Stimulated activated CD4-positive, alpha-beta T cell treated with anti-CD3 and anti-CD28 coated beads, TNF-alpha, amount 100 ng/mL, for 48 hours (primary cell): ENCODE data around the gene SEC24B.
"Not testable (repeated sequence)": the region's sequence is repeated elsewhere in the genome, so short reads cannot be mapped to it uniquely, and the experiment has no call there.

Experiments
- DNase-seq, 3 donors: peaks; one replicate each; pipeline ENCODE4 v3.0.0-alpha.2; 2020; ENCODE audit warnings: low read depth in 3 of 3

The SEC24B gene

GRCh38 chr4:109506890-109507289 is 73.3 kb downstream of the SEC24B start:
- no peak for DNase-seq

GRCh38 chr4:109510687-109511086 is 77.1 kb downstream of the SEC24B start:
- no peak for DNase-seq

GRCh38 chr4:109511414-109511813 is 77.8 kb downstream of the SEC24B start:
- DNase-seq, result no peak

DNA sequence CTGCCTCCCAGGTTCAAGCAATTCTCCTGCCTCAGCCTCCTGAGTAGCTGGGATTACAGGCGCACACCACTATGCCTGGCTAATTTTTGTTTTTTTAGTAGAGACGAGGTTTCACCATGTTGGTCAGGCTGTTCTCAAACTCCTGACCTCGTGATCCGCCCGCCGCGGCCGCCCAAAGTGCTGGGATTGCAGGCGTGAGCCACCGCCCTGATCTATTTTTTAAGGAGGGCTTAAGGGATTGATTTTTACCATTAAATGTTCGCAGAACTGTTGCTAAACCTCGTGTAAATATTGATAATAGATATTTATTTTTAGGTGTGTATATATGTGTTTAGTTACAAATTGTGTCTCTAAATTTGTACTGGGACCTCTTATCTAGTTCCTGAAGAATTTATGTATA is 79.8 kb downstream of the SEC24B start:
- DNase-seq, result not testable (repeated sequence)

DNA sequence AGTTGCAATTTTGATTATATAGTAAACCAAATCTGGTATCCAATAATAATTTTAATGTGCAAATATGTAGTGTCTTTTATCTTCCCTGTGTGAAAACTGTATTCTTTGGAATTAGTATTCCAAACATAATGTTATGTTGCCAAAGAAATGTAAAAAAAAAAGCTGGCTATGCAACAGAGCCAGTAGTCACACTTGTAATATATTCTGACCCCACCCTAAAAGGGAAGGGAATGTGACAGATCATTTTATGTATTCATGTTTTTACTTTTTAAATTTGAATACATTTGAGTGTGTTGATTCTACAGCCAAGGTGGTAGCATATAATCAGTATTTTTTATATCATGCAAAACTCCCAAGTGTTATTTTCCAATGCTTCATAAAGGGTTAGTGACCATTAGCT is 98.6 kb downstream of the SEC24B start:
- no peak for DNase-seq

GRCh38 chr4:109545401-109545800 is 111.8 kb downstream of the SEC24B start:
- no peak for DNase-seq

DNA sequence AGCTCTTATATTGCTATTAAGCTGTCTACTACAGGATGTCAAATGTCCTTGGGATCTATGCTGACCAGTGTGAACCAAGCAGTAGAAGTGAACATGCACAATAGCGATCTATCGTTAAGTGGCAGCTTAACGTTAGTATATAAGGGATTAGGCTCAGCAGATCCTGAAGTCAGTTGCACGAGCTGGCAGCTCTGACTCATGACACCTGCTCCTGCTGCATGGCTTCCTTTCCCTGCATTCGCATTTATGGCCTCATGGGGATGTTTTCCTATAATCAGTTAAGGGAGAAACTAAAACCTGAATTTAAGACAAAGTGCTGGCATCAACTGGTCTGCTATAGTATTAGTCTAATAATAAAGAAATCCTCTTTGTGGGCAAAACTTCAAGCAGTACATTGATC is 113.8 kb downstream of the SEC24B start:
- no peak for DNase-seq

DNA sequence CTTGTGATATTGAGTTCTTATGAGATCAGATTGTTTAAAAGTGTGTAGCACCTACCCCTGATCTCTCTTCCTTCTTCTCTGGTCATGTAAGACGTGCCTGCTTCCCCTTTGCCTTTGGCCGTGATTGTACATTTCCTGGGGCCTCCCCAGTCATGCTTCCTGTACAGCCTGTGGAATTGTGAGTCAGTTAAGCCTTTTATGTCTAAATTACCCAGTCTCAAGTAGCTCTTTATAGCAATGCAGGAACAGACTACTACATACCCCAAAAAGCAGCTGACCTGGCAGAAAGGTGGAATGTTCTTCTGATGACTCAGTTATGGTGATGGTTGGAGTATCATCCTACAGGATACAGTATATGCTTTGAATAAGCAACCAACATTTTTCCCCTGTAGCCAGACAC is 115.0 kb downstream of the SEC24B start:
- peak in 1 of 3 donors; percentile 14 for DNase-seq

GRCh38 chr4:109552237-109552636 is 118.6 kb downstream of the SEC24B start:
- no peak for DNase-seq

GRCh38 chr4:109553130-109553529 is 119.5 kb downstream of the SEC24B start:
- DNase-seq, result no peak

DNA sequence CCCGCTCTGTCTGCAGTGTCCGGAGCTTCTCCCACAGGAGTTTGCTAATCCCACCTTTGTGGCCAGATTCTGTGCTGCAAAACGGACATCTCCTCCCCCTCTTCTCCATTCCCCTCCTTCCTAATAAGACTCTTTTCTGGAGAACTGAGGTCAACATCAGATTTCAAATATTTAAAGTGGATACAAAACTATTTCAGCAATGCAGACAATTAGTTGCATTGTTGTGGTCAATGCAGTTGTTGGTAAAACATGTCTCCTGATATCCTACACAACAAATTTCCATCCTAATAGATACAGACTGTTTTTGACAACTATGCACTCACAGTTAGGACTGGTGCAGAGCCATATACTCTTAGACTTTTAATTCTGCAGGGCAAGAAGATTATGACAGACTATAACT is 121.4 kb downstream of the SEC24B start:
- no peak for DNase-seq

DNA sequence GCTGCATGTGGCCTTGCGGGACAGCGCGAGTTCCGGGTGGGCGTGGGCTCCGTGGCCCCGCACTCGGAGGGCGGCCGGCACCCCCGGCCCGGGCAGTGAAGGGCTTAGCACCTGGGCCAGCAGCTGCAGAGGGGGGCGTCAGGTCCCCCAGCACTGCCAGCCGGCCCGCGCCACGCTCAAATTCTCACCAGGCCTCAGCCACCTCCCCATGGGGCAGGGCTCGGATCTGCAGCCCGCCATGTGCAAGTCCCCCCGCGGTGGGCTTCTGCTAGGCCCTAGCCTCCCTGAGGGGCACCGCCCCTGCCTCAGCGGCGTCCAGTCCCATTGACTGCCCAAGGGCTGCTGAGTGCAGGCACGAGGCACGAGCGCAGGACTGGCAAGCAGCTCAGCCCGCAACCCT is 123.8 kb downstream of the SEC24B start:
- DNase-seq, result no peak

GRCh38 chr4:109558095-109558494 is 124.5 kb downstream of the SEC24B start:
- DNase-seq, result peak in 1 of 3 donors; percentile 18

GRCh38 chr4:109559625-109559982 is 126.0 kb downstream of the SEC24B start:
- peak in 2 of 3 donors; percentile 18 to 22 for DNase-seq

DNA sequence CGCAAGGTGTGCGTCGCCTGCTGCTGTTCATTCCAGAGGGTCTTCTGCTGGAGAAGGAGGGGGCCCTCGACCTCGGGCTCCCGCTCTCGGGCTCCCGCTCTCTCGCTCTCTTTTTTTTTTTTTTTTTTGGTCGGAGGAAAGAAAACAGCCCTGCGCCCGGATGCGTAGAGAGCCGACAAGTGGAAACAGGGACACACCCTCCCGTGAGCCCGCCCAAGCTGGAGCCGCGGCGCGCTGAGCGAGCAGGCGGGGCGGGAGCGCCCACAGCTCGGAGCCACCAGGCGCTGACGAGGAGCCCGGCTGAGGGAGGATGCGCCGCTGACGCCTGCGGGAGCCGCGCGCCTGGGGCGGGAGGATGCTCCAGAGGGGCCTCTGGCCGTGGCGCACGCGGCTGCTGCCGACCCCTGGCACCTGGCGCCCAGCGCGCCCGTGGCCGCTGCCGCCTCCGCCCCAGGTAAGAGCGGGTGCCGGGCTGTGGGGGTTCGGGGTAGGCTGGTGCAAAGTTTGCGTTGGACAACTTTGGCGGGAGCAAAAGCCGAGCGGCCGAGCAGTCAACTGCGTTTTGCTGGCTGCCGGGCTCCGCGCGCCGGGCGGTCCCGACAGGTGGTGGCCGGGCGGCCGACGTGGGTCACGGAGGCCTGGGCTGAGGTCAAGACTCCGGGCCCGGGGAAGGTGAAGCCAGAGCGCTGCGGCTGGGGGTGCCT is 126.5 kb downstream of the SEC24B start, which contains the start of gene MCUB:
Gene MCUB, plus strand, starts transcription at position 264 of the 704 bp plus-strand sequence. Its CDS starts 92 bp downstream, at position 356.
- DNase-seq, result peak; percentile 82 to 87 (median 86)

DNA sequence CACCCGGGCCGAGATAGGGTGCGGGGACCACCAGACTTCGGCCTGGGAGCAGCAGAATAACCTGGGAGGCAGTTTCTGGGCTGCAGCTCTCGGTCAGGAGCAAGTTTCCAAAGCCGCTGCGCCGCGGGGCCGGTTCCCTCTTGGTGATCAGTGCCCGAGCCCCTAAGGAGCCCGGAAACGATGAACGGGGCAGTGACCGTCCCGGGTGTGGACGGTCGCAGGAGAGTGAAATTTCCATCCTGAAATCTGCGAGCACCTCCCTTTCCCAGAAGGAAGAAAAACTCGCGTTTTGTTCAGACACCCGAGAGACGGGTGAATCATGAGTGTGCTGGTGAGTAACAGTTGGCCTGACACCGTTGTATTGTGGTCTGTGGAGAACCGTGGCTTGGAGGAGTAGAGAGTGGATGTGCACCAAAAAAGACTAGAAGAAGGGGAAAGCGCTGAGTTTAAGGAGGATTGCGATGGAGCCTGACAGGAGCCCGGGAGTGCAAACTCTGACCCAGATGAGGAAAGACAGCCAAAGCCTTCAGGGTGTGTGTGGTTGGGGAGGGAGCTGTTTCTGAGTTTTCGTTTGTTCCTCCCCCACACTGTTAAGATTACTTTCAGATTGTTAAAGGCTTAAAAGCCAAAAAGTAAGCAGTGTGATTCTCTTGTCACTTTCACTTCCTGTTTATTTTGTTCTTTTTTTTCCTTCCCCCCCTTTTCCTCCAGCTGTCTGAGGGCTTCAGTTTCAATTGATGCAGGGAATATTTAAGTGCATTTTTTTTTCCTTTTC is 127.3 kb downstream of the SEC24B start:
- DNase-seq, result peak; percentile 31 to 52 (median 44)

DNA sequence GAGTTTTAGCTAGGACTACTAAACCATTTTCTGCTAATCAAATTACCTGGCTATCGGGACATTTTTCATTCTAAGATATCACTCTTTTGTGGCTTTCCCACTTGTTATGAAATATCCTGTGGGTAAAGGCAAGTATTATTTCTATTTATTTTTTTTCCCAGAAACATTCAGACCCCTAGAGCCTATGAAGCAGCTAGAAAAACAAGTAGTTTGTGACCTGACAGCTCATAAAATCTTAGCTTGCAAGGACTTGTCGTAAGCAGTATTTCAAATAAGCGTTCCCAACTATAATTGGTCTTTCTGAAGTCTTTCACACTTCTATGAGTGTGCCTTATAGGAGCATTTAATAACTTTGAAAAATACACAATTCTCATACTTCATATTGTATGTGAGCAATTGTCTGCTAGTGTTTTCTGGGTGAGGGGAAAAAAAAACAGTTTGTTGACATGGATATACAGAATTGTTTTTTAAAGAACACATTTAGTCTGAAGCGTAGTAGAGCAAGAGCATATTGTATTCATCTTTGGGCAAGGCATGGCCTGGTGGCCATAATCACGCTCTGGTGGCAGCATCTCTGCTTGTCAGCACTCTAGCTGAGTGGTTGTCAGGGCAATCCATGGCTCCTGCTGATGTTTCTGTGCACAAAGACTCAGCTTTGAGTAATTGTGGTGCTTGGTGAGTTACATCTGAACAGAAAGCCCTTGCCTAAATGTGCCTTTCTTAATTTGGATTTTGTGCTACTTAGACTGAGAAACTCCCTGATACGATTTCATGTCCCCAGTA is 129.0 kb downstream of the SEC24B start:
- no peak for DNase-seq

DNA sequence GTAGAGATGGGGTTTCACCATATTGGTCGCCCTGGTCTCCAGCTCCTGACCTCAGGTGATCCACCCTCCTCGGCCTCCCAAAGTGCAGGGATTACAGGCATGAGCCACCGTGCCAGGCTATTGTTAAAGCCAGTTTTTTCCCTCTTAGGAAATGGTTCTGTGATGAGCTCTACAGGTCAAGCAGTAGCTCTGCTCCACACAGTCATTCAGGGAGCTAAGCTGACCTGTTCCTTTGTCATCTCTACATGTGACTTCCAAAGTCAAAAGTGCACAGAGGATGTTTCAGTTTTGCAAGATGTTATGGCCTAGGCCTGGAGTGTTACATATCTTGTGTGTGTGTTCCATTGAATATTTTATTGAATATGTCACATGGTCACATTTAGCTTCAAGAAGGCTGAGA is 137.9 kb downstream of the SEC24B start:
- no peak for DNase-seq

GRCh38 chr4:109572154-109572553 is 138.5 kb downstream of the SEC24B start:
- DNase-seq, result no peak

DNA sequence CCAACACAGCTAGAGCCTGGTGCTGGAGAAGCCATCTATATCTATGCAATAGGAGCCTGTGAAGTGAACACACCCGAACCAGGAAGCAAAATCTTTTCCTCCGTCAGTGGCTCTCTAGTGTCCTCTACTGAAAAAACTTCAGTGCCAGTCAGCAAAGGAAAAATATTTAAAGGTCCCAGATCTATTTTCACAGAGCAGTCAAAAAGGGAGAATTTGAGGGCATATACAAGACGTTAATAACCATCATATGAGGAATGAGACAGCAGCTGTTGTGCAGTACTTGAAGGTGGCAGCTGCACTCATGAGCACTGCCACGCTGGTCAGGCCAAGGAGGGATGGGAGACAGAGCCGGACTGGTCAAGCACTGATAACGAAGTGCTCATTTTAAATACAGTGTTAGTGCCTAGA is 140.8 kb downstream of the SEC24B start:
- DNase-seq, result no peak

DNA sequence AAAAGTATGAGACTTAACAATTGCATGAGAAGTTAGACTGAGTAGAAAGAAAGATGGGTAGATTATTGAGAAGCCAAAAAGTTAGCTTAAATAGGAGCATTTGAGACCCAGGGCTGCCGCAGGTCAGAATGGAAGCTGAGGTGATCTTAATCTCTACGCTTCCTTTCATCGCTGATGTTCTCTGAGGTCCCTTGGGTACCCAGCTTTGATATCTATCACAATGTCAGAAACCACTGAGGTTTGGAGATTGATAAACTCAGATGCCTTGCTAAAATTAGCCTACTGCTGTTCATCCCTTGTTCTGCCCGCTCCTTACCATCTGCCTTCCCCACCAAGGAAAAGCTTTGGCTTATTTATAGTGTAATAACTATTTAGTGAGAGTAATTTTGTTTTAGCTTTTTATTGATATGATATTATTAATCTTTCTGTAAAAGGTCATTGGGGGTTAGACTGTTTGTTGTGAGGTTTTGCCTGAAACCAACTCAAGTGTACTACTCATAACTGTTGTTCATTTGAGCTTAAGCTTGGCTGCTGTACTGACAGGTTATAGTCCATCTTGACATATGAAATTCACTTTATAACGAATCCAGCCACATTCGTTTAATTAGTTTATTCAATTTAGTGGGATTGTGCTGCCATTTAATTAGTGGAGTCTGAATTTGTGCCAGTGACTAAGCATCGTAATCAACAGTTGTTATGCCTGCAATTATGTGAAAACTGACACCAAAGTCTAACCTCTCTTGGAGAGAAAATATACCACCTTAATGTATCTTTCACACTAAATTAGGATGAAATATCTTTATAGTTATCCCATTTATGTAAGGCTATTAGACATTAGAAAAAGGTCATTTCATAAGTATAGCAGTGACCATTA is 141.6 kb downstream of the SEC24B start:
- no peak for DNase-seq
